TTC549 (cell line): ENCODE data around the gene ST3GAL6.

Source experiments
- FAIRE-seq: peaks from 2 replicates; lab custom pipeline; 2012; peaks lifted over from hg19 to GRCh38; lab: Jason Lieb, UNC

The ST3GAL6 gene

DNA sequence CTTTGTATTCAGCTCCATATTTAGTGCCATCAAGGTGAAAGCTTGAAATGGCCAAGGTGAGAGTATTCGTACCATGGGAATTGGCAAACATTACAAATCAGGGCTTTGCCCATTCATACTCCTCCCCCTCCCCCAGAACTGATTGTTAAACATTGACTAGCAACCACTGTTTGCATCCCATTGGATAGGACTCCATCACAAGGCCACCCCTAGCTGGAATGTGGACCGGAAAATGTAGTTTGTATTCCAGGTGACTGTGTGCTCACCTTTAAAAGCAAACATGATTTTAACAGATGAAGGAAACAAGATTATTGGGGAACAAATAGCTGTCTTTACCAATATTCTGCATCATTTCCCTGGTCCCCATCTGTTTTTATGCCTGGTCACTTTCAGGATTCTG, 14.1 kb downstream of the ST3GAL6 start:
- FAIRE-seq = no peak

- no peak for FAIRE-seq
These were observed 14.7 kb downstream of the ST3GAL6 start for GRCh38 chr3:98777801-98778220.

DNA sequence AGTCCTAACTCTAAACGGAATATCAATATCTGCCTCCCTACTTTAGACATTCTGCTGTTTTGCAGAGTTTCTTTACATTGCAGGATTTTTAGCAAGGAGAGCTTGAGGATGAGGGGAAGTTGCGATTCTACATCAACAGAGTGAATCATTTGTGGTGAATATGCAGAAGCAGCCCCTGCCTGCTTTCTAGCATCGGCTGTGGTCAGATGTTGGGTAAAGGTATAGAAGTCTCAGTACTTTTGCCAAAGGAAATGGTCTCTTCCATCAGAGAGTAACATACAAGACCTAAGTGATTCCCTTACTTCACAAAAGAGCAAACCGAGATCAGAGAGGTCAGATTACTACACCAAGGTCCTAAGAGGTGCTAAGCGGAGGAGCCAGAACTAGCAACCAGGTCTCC, 15.2 kb downstream of the ST3GAL6 start:
- FAIRE-seq = no peak

GRCh38 chr3:98778852-98779413, 15.8 kb downstream of the ST3GAL6 start:
- no peak for FAIRE-seq

DNA sequence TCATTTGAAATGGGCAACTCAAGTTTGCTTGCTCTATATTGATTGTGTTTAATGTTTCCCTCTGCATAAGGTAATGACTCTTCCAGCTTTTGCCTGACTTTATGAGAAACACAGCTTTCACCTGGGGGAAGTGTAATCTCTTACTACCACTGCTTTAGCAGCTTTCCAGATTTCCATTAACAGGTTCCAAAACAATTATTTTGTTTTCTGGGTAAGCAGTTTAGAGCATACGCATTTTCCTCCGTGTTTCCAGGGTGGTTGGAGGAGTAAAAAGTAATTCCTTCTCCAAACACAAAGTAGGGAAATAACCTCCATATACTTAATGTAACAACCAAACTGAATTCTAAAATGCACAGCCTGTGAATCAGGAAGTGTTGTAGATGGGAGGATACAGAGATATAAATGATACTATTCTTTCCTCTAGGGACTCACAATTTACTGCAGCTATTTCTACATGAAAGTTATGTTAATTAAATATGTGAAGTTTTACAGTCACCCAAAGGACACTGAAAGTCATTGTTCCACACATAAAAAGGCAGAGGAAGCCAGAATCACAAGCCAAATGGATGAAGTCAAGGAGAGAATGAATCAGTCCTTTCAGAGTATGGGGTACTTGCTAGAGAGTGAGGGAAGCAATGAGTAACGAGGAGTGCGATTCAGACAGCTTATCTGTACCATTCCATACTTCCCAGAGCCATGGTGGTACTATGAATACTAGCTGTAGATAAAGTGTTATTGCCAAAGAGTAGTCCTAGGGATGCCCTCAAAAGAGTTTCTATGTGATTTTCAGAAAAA, 16.6 kb downstream of the ST3GAL6 start:
- no peak for FAIRE-seq

DNA sequence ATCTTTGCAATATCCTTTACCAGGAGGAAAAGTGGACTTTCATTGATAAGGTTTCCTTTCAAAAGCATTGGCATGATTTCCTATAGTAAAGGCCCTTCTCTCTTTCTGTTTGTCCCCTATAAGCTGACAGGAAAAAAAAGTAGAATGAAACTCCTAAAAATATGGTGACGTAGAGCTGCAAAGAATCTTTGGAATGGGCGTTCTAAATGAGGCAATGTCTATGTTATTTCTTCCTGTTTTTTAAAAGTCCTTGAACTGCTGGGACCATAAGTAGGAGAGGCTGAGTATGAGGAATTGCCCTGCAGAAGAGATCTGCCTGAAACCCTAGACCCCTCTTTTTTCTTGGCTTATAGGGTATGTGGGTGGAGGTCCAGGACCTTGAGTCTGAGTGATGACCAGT, 17.2 kb downstream of the ST3GAL6 start:
- FAIRE-seq = no peak

DNA sequence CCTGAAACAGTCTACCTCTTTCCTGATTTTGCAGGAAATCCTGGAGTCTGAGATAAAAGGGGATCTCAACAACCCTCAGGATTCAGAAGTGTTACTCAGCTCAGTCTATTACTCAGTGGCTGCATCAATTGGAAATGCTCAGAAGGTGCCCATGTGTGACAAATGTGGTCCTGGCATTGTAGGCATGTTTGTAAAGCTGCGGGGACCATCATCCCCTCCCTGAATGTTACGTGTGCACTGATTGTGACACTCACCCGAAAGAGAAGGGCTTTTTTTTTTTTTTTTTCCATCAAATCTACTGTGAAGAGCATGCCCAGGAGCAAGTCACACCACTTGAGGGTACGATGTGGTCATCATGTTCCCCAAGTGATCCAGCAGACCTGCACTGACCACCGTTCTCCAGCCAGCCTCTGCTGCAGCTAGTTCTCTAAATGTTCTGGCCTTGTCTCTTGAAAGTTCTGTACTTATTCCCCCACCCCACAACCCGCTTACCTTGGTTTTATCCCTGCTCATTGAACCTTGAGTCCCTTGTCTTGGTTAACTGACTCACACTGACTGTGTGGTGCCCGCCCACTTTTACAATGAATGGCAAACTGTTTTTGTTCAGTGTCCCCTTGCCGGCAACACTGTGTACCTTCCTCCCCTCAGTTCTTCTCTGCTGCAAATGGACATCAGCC, 19.8 kb downstream of the ST3GAL6 start:
- FAIRE-seq = no peak

GRCh38 chr3:98784042-98784441, 20.9 kb downstream of the ST3GAL6 start:
- no peak for FAIRE-seq

GRCh38 chr3:98784666-98785600, 21.8 kb downstream of the ST3GAL6 start:
- no peak for FAIRE-seq

- no peak for FAIRE-seq
These were observed 23.3 kb downstream of the ST3GAL6 start for GRCh38 chr3:98786364-98787006.

GRCh38 chr3:98787181-98787580, 24.0 kb downstream of the ST3GAL6 start:
- FAIRE-seq = no peak

DNA sequence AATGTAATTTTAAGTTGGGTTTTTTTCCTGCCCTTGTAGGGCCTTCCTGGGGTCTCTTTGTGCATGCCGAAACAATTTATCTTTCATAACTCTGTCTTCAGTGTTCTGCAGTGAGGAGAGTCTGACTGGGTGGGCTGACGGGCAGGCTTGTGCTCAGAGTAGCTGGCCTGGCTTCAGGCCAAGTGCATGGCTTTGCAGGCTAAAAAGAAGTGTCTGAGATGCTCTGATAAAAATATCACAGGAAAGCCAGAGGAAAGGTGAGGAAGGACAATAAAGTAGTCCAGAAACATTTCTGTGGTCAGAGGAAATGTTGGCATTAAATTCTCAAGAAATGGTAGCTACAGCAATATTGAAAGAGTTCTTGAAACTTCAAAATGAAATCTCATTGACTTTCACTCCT, 25.5 kb downstream of the ST3GAL6 start:
- FAIRE-seq = no peak

DNA sequence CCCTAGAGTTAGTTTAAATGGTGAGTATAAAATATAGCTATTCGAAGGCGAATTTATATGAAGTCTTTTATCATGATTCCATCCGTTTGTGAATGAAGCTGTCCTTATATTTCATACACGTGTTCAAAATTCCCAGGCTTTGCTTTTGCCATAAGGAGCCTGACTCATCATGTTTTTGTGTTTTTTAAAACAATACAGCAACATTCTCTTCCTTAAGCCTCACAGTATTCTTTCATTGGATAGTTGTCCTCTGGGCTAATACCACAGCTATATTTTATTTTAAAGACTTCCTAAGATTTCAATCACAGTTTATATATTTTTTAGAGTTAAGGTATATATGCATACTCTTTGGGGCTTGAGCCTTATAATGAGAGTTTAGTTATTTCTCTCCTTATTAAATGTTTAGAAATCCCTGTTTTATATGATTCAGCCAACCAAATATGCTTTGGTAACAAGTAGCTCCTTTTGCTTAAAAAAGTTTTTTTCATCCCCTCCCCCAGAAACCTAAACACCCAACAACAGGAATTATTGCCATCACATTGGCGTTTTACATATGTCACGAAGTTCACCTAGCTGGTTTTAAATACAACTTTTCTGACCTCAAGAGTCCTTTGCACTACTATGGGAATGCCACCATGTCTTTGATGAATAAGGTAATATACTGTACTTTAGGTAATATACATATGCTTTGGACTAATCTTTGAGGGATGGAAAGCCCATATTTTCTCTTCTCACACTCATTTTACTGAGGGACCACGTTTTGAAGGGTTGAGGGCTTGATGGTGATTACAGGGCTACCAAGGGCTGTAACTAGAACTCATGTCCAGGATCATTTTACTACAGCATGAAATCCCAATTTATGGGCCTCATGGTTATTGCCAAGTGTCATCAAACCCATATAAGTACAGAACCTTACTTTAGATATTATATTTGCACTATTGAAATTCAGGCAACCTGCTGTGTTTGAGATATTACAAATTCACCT, 28.5 kb downstream of the ST3GAL6 start:
- FAIRE-seq = no peak

DNA sequence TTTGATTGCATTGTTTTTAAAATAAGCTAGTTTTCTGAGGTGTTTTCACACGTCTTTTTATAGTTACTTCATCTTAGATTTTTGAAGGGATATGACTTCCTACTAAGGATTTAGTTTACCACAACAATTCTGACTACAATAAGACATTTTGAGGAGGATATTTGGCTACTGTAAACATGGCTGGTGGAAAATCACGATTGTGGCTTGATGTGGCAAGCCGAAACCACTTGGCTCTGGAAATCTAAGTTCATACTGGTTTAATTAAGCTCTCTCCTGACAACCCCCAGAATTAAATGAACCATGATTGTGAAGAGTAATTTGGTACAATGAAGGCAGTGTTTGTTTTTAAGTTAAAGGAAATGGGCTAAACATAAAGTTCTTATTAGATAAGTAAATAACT, 30.8 kb downstream of the ST3GAL6 start:
- no peak for FAIRE-seq

DNA sequence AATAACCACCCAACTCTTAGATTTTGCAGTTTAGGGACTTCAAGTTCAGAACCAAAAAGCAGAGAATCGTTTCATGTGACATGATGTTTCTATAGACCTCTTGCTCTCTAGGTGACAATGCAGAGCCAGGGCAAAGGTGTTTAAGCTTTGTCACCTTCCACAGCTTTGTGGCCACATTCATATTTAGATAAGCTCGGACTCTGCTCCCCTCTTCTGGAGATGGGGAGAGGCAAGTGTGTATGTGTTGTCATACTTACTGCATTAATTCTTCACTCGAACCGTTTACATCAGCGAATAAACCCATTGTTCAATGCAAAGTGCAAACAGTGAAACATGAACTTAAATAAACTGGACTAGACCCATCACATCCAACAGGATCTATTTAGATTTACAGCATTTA, 33.2 kb downstream of the ST3GAL6 start:
- no peak for FAIRE-seq

GRCh38 chr3:98797905-98798304, 34.8 kb downstream of the ST3GAL6 start:
- no peak for FAIRE-seq

GRCh38 chr3:98798820-98799219, 35.7 kb downstream of the ST3GAL6 start:
- FAIRE-seq = no peak

- no peak for FAIRE-seq
These were observed 36.3 kb downstream of the ST3GAL6 start for GRCh38 chr3:98799479-98799878.

DNA sequence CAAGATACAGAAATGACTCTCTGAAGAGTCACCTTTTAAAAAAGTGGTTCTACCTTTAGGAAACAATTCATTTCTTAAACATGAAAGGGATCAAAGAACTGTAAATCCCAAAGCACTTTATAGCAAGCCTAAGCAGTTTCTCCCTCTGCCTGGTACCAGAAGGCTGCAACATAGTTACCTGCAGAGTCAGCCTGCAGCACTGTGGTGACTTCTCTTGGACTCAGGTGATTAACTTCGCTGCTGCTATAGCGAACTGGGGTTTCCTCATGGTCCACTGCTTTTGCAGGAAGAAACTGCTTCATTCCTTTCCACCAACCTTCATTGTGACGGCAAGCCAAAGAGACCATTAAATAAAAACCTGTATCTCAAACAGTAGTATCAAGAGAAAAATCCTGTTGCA, 37.3 kb downstream of the ST3GAL6 start:
- FAIRE-seq = no peak

DNA sequence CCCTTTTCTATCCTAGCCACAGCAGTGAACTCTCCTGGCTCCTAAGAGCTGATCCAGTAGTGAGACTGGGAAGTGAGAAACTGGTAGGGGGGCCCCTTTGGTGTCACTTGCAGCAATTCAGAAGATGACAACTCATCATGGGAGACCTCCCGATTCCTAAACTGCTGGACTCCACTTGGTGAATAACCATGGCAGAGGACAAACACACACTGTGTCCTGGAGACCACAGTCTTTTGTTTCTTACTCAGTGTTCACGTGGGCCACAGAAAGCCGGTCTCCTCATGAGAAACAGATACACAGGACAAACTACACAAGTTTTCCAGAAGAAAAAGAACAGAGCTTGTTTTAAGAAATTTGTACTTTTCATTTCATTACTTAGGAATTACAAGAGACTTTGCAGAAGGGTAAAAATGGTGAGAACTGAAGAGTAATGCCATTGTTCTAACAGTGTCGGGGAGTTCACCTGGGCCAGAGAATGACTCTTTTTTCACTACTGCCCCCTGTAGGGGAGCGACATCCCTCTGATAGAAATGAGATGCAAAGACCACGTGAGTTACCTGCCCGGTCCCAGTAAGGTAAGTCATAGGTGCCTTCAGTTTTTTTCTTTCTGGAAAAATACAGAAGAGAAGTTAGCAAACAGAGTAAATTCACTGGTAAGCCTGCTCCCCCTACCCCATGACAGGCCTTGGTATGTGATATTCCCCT, 38.1 kb downstream of the ST3GAL6 start:
- no peak for FAIRE-seq
